GM12892 (cell line): ENCODE results near the gene QPCT.

Source experiments
- POLR2A ChIP-seq: IDR thresholded peaks from 2 replicates; pipeline ENCODE4 v1.6.1; 2011; ENCODE audit warnings: low read depth, low read length, control low read depth
- POLR2AphosphoS5 ChIP-seq: IDR thresholded peaks from 2 replicates; pipeline ENCODE4 v1.6.1; 2011; ENCODE audit warnings: low read depth, low read length, control low read depth
- TAF1 ChIP-seq: IDR thresholded peaks from 2 replicates; pipeline ENCODE4 v1.6.1; 2011; ENCODE audit warnings: low read depth, mild to moderate bottlenecking, control low read depth, low read length, borderline replicate concordance

GRCh38 chr2:37417321-37417720 lies 72.9 kb downstream of the QPCT start:
- TF ChIP-seq POLR2A (no peak), POLR2AphosphoS5 (no peak), TAF1 (no peak)
